ENCODE data around the gene GRIA3.
"Not testable (repeated sequence)": the region's sequence is repeated elsewhere in the genome, so short reads cannot be mapped to it uniquely, and the experiment has no call there.

The GRIA3 gene

GRCh38 chrX:123476611-123477219, 292.6 kb downstream of the GRIA3 start:
- DNase-seq, result no peak

GRCh38 chrX:123477673-123478072, 293.6 kb downstream of the GRIA3 start:
- DNase-seq, result no peak

- no peak for DNase-seq
Measured at GRCh38 chrX:123481913-123482851, 298.1 kb downstream of the GRIA3 start.

GRCh38 chrX:123486297-123486696, 302.2 kb downstream of the GRIA3 start:
- DNase-seq, result no peak

GRCh38 chrX:123487236-123487635, 303.2 kb downstream of the GRIA3 start:
- no peak for DNase-seq

- DNase-seq, result no peak
Measured at GRCh38 chrX:123487669-123488068, 303.6 kb downstream of the GRIA3 start.

GRCh38 chrX:123489011-123489410, 304.9 kb downstream of the GRIA3 start:
- no peak for DNase-seq

GRCh38 chrX:123493857-123494256, 309.8 kb downstream of the GRIA3 start:
- DNase-seq, result no peak

- no peak for DNase-seq
Measured at GRCh38 chrX:123499787-123500186, 315.7 kb downstream of the GRIA3 start.

GRCh38 chrX:123504047-123504446, 320.0 kb downstream of the GRIA3 start:
- no peak for DNase-seq

GRCh38 chrX:123504630-123505270, 320.7 kb downstream of the GRIA3 start:
- DNase-seq, result no peak

GRCh38 chrX:123513585-123514278, 329.7 kb downstream of the GRIA3 start:
- DNase-seq, result no peak

- DNase-seq, result not testable (repeated sequence)
Measured at GRCh38 chrX:123514279-123514640, 330.2 kb downstream of the GRIA3 start.

- DNase-seq, result no peak
Measured at GRCh38 chrX:123518791-123519190, 334.7 kb downstream of the GRIA3 start.

GRCh38 chrX:123525123-123525725, 341.1 kb downstream of the GRIA3 start:
- DNase-seq, result no peak

- DNase-seq, result not testable (repeated sequence)
Measured at GRCh38 chrX:123530726-123531125, 346.6 kb downstream of the GRIA3 start.
